ENCODE data around the gene WDFY3.
A peak's percentile ranks its signal among the peaks of the same experiment; 100 is the strongest.

Gene WDFY3

DNA sequence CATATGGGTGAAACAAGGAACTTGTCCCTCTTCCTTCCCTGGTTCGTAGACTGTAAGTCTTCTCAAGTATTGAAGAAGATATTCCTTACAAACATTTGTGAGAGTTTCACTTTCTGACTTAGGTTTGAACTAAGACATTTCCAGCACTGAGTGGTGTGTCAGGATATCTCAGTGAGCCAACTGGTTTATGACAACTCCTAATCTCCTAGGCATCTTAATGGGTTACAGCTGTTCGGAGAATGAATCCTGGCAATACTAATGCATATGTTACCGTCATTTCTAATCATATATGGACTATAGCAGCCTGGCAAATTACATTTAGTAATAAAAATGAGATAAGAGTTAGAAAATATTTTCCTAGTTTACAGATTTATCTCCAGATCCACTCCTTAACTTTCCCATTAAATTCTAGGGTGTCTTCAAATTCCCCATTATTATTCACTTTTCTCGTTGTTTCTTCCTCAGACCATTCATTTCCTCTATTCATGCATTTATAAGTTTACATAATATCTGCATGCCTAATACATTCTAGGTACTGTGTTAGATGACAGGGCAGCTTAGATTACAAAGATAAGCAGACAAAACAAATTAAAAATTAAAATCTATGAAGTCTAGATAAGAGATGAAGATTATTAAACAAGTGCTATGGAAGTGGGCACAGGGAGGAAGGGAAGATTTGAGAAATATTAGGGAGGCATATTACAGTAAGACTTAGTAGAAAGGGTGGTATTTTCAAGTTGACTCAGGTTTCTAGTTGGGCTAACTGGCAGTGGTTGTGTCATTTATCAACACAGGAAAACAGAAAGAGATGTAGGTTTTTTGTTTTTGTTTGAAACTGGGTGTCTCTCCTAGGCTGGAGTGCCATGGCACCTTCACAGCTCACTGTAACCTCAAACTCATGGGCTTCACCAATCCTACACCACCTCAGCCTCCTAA lies 173.9 kb downstream of the WDFY3 start:
- DNase-seq (ENCODE audit: low spot score) = peak; percentile 11

DNA sequence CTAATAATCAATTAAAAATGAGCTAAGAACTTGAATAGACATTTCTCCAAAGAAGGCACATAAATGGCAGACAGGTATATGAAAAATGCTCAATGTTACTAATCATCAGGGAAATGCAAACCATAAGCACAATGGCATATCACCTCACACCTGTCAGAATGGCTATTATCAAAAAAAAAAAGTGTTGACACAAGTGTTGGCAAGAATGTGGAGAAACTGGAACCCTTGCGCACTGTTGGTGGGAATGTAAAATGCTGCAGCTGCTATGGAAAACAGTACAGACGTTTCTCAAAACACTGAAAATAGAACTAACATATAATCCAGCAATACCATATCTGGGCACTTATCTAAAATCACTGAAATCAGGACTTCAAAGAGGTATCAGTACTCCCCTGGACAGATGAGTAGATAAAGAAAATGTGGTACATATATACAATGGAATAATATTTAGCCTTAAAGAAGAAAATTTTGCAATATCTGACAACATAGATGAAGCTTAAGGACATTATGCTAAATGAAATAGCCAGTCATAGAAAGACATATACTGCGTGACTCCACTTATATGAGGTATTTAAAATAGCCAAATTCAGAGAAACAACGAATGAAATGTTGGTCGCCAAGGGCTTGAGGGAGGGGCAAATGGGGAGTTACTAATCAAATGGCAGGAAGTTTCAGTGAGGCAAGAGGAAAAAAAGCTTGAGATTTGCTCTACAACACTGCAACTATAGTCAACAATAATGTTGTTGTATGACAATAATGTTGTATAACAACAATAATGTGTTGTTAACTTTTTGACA lies 175.5 kb downstream of the WDFY3 start:
- no peak for DNase-seq (ENCODE audit: low spot score)

DNA sequence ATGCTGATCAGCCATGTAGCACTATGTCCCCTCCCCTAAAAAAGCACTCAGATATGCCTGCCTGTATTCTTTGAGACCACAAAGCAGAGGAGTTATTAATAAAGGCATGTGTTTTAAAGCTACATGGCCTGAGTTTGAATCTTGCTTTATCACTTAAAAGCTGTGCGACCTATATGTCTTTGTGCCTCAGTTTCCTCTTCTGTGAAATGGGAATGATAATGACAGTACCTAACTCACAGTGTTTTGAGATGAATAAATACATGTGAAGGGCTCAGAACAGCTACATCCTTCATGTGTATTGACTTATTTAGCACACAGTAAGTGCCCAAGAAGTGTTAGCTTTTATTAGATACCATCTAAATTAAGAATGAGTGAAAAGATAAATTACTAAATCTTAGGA lies 180.0 kb downstream of the WDFY3 start:
- DNase-seq (ENCODE audit: low spot score) = no peak

DNA sequence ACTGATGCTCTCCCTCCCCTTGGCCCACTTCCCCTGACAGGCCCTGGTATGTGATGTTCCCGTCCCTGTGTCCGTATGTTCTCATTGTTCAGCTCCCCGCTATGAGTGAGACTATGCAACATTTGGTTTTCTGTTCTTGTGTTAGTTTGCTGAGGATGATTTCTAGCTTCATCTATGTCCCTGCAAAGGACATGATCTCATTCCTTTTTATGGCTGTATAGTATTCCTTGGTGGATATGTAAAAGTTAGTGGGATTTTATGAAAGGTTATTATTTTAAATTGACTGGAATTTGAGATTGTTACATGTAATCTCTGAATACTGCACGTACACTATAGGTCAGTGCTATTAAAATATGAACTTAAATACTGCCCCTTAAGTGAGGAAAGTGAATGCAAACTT lies 184.0 kb downstream of the WDFY3 start:
- DNase-seq (ENCODE audit: low spot score) = no peak

DNA sequence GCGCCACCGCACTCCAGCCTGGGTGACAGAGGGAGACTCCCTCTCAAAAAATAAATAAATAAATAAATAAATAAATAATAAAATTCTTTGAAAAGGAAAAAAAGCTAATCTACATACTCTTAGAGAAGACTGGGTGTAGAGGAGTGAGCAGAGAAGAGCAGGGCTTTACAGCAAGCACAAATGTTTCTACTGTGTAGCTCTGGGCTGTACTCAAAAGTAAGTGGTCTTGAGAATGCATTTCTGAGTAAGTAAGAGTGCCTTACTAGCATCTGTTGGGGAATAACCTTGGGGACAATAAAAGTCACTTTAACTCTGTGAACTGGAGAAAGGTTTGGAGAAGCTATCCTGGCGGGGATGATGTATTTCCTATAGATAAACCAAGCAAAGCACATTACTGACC lies 185.8 kb downstream of the WDFY3 start:
- DNase-seq (ENCODE audit: low spot score) = no peak

DNA sequence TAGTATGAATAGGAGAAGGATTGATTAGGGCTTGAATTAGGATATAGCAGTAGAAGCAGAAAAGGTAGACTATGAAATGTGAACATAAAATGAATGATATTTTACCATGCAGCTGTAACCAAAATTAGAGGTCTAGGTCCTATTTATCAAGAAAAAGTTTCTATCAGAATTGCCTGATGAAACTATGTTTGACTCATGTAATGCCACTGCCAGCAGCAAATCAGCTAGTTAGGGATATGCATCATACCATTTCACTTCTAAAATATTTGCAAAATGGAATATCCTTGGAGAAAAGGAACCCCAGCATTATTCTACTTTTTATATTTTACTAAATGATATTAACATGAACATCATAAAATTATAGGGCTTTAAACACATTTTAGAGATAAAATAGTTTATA lies 188.4 kb downstream of the WDFY3 start:
- DNase-seq (ENCODE audit: low spot score) = no peak

DNA sequence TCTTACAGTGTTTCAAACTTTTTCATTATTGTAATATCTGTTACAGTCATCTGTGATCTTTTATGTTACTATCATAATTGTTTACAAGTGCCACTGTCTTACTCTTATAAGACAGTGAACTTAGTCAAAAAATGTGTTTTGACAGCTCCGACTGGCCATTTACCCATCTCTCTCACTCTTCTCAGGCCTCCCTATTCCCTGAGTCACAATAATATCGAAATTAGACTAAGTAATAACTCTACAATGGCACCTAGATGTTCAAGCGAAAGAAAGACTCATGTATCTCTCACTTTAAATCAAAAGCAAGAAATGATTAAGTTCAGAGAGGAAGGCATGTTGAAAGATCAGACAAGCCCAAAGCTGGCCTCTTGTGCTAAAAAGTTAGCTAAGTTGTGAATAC lies 199.3 kb downstream of the WDFY3 start:
- DNase-seq (ENCODE audit: low spot score) = no peak

DNA sequence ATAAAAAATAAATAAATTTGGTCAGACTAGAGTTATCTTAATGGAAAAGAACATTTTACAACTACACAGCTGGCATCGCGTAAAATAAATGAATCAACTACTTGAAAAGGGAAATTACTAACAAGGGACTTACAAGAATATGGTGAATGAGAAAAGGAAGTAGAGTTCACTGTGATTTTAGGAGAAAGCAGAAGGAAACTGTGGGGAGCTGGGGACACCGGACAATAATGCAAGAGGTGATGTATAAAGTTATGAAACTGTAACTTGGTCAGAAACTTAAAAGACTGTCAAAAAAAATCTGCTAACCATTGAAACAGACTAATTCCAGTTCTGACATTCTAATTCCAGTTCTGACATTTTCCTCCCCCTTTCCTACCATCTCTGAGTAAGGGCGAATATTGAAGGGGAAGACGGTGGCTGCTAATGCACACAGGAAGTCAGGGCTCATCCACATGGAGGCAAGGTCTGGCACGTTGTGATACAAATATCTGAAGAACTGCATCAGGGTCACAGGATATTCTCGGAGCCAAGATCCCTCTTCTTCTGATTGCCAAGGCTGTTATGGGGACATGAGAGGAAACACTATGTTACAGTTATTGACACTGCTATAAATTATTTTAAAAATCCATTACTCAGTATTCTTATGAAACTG lies 213.0 kb downstream of the WDFY3 start:
- no peak for DNase-seq (ENCODE audit: low spot score)

DNA sequence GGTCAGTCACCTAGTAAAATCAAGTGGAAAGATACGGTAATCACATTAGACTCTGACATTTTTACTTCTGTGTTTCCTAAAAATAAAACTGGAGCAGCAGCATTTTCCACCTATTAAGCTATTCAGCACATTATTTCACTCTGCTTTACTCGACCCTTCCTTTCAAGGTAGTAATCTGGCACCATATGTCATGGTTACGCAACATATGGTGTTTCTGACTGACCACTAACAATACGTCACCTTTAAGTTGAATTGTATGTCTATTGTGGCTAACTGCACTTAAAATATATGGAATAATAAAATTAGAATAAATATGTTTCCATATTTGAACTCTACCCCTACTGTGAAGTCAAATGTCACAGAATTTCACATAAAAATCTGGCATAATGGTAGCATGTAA lies 214.8 kb downstream of the WDFY3 start:
- DNase-seq (ENCODE audit: low spot score) = no peak

DNA sequence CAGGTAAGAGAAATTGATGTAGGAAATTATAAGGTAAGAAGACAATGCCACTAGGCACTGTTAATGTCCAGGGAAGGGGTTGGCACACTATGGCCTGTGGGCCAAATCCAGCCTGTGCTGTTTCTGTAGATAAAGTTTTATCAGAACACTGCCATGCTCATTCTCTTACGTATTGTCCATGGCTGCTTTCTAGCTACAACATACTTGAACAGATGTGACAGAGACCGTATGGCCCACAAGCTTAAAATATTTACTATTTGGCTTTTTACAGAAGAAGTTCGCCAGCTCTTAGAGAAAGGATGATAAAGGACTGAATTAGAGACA lies 215.6 kb downstream of the WDFY3 start:
- no peak for DNase-seq (ENCODE audit: low spot score)

DNA sequence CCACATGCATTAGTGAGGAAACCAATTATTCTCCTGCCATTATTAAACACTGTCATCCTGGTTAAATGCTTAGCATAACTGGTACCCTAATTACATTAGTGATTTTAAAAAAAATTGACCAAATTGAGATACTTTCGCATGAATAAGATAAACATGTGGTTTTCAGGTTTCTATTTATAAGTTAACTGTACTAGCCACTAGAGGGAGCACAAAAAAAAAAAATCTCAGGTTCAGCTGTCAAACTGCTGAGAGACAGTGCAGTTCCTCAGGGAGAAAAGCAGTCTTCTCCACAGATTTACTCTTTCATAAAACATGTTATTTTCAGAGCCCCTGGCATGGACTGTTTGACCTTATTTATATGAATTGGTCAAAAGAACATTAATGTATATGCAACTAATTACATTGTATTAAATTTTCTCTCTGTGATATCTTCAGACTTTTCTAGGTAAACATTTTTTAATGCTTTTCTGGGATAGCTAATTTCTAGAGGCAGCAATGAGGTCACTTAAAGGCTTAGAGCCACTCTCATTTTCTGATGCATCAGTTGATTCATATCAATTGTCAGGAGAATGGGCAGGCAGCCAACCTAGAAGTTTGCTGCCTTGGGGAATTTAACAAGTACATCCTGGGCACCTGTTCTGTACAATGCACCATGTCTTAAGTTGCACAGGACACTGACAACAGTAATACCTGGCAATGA lies 216.1 kb downstream of the WDFY3 start:
- peak; percentile 65 for DNase-seq (ENCODE audit: low spot score)

DNA sequence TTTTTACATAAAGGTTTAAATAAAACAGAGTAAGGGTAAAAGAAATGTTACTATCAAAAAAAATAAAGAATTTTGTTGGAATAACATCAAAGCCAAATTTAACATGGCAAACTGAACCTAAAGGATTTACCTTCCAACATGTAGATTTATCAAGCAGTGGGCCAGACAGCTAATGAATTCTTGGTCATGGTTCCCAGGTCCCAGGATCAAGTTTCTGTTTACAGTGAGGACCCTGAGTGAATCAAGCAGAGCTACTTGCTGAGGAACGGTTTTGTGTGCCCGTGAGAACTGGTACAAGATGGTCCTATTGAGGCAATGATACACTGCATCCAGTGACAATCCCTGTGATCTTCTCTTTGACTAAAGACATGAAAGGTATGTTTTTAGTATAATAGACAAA lies 226.4 kb downstream of the WDFY3 start:
- DNase-seq (ENCODE audit: low spot score) = no peak

DNA sequence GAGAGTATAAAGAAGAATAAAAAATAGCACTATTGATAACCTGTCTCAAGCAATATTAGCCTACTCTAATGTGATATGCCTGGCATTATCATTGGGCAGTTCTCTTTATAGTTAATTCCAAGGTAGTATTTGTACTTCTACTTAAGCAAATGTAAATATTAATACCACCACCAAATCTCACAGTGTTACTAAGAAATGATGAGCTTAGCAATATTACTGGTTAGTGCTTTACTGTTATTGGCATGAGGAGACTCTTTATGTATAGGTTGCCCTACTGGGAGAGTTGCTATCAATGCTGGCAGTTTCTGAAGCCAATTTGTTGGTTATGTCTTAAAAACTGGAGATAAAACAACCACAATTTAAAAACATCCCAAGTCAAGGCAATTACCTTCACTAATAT lies 227.9 kb downstream of the WDFY3 start:
- DNase-seq (ENCODE audit: low spot score) = no peak

DNA sequence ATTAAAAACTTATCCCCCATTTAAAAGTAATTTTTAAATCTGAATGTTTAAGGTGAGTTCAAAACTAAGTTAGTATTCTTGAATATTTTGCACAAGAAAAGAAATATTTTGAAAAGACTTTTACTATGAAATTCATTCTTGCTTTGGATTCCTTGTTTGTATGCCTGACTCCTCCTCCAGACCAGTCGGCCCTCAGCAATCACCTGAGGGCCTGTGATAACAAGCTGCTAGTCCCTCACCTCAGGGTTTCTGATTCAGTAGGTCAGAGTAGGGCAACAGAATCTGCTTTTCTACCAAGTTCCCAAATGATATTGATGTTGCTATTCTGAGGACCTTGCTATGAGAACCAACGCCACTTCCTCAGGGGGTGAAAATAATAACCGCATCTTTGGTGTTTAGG lies 228.8 kb downstream of the WDFY3 start:
- no peak for DNase-seq (ENCODE audit: low spot score)

DNA sequence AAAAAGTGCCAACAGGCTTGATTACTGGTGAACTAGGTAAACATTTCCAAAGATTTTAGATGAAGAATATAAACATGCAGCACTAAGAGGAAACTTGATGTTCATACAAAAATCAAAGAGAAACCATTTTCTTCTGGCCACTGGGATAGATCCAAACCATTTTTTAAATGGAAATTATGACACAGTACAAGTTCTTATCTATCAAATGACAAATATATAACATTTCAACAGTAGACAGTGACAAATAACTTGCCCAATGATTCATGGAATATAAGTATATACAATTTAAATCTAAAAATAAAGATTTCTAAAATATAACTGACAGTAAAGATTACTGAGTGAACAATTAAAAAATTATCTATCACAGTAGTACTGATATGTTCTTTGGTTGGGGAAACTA lies 232.5 kb downstream of the WDFY3 start:
- no peak for DNase-seq (ENCODE audit: low spot score)

DNA sequence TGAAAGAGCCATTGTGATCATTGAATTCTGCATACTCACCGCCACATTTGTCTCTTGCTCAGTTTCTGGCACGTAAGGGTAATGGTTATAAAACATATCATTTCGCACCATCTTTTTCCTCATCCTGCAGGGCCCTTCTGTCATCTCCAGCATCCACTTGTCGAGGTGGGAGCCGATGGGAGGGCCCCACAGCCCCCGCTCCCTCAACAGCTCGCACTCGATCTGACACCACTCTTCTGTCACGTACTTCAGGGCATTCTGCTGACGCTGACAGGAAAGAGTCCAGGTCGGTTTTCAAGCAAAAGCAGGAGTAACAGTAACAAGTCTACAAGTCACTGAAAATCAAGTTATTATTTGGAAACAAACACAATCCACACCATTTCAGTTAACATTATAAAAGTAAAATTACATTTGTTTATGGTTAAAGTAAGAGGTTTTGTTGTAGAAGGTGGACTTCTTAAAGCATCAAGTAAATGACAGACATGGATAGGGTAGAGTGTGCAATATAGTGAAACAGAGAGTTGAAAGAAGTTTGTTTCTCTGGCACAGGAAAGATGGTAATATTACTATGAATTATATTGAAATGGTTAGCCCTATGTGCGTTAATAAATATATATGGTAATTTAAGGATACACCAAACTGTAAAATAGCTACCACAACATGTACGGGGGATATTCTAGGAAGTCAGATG lies 233.0 kb downstream of the WDFY3 start:
- no peak for DNase-seq (ENCODE audit: low spot score)

DNA sequence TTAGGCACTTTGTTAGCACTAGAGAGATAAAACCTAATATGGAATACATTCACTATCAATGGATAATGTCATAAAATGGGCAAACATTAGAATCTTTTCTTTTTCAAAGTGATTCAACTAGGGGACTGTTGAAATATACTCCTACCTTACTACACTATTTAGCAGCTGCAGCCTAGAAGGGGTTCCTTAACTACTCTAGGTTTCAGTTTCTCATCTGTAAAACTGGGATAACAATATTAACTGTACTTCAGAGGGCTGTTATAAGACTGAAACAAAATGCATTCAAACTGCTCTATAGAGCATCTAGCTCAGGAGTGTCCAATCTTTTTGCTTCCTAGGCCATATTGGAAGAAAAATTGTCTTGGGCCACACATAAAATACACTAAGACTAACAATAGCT lies 236.1 kb downstream of the WDFY3 start:
- no peak for DNase-seq (ENCODE audit: low spot score)

DNA sequence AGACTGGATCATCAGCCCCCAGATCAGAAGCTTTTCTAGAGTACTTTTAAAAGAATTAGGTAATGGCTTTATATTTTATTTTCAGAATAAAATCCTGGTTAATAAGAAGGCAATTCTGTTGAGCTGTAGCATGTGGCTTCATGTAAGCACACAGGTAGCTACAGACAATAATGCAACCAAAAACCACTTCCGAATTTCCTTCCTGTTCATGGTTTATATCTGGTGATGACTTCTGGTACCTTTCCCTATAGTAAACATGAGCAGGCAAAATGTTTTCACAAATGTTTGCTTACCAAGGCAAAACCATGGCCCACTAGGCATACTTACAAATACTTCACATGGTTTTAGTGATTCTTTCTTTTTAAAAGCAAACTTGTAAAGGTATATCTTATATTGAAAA lies 239.0 kb downstream of the WDFY3 start:
- DNase-seq (ENCODE audit: low spot score) = no peak

DNA sequence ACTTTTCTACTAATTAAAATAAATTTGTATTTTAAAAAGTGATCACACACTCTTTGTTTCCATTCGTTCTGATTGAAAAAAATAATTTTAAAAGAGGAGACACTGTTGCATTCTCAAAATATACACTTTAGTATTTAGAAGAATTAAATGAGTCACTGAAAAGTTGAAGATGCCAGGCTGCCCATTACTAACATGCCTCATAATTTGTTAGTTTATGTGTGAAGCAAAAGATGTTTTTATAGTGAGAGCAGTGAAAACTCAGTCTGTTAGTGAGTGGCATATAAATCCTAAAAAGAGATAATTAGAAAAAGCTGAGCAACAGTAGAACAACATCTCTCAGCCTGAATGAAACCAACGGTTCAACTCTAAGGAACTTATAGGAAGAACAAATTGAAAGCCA lies 240.1 kb downstream of the WDFY3 start:
- DNase-seq (ENCODE audit: low spot score) = peak; percentile 25

DNA sequence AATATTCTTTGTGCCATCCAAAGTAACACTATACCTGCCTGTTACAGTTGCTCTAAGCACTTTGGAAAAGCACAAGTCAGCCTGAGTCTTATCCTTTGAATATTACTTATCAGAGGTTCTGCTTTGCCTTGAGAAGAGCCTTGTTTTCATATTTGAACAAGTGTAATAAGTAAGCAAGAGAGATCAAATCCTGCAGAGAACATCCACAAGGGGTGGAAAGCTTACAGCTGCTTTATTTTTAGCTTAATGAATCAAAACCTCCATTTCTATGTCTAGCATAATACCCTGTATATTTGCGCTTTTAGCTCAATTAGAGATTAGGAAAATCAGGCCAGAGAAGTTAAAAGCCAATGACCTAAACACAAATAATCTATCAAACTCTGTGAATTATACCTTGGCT lies 243.8 kb downstream of the WDFY3 start:
- no peak for DNase-seq (ENCODE audit: low spot score)

DNA sequence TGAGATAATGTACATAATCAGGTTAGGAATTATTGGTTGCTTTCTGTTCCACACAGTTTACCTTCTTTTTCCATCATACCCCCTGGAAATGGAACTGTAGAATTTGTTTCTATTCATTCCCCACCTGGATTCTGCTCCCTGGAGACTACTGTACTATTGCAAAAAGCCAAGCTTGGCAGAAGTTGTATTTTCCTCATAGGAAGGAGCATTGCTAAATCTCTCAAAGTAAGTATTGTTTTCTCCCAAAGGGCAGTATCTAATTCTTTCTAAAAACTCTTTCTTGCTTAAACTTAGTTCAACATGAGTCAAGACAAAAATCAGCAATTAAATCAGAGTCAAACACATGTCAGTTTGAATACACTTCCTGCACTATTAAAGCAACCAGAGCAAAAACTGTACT lies 247.4 kb downstream of the WDFY3 start:
- no peak for DNase-seq (ENCODE audit: low spot score)

DNA sequence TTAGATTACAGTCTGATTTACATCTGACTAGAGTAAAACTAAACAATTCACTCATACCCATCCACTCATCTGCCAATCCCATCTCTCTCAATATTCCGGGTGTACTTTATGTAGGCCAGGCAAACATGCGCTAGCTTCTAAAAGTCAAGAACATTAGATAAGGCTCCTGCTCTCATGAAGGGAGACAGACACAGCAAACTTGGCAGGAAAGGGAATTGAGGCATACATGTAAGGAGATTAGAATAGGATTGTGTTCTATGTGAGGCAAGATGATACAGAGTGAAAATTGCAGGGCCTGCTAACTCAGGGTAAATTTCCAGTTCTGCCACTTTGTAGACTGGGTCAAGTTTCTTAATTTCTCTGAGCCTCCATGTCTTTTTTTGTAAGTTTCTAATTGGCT lies 247.8 kb downstream of the WDFY3 start:
- no peak for DNase-seq (ENCODE audit: low spot score)

Data from AG20443 (cell line).